HG03159 (cell line): ENCODE data around the gene MPPED2.

Source experiments
- ATAC-seq: cut with Tn5 transposase; IDR thresholded peaks from one replicate; pipeline ENCODE4 v1.9.1; 2021; ENCODE audit warnings: mild to moderate bottlenecking, moderate library complexity; ENCODE audit not compliant: unreplicated experiment

The MPPED2 gene

GRCh38 chr11:30535818-30536217 lies 50.3 kb downstream of the MPPED2 start:
- ATAC-seq: no peak

- ATAC-seq: no peak
Measured at GRCh38 chr11:30533445-30533947, 52.7 kb downstream of the MPPED2 start.

- ATAC-seq: no peak
Measured at GRCh38 chr11:30527566-30527965, 58.6 kb downstream of the MPPED2 start.

- no peak for ATAC-seq
Measured at GRCh38 chr11:30526558-30526957, 59.6 kb downstream of the MPPED2 start.

- no peak for ATAC-seq
Measured at GRCh38 chr11:30522536-30523243, 63.5 kb downstream of the MPPED2 start.

GRCh38 chr11:30521297-30522071 lies 64.7 kb downstream of the MPPED2 start:
- ATAC-seq: no peak

- no peak for ATAC-seq
Measured at GRCh38 chr11:30513087-30513486, 73.1 kb downstream of the MPPED2 start.

- no peak for ATAC-seq
Measured at GRCh38 chr11:30511408-30511807, 74.7 kb downstream of the MPPED2 start.

- ATAC-seq: no peak
Measured at GRCh38 chr11:30510750-30511149, 75.4 kb downstream of the MPPED2 start.

GRCh38 chr11:30509364-30509763 lies 76.8 kb downstream of the MPPED2 start:
- ATAC-seq: no peak

- ATAC-seq: no peak
Measured at GRCh38 chr11:30508594-30508993, 77.6 kb downstream of the MPPED2 start.

GRCh38 chr11:30505603-30506002 lies 80.5 kb downstream of the MPPED2 start:
- ATAC-seq: no peak

- ATAC-seq: no peak
Measured at GRCh38 chr11:30504468-30504867, 81.7 kb downstream of the MPPED2 start.

GRCh38 chr11:30503156-30503555 lies 83.0 kb downstream of the MPPED2 start:
- no peak for ATAC-seq

- ATAC-seq: no peak
Measured at GRCh38 chr11:30502305-30502704, 83.8 kb downstream of the MPPED2 start.

- ATAC-seq: no peak
Measured at GRCh38 chr11:30501744-30502143, 84.4 kb downstream of the MPPED2 start.

GRCh38 chr11:30499940-30500339 lies 86.2 kb downstream of the MPPED2 start:
- no peak for ATAC-seq

- no peak for ATAC-seq
Measured at GRCh38 chr11:30497600-30497999, 88.6 kb downstream of the MPPED2 start.

GRCh38 chr11:30496935-30497334 lies 89.2 kb downstream of the MPPED2 start:
- no peak for ATAC-seq

- no peak for ATAC-seq
Measured at GRCh38 chr11:30495437-30495836, 90.7 kb downstream of the MPPED2 start.

GRCh38 chr11:30489511-30489910 lies 96.6 kb downstream of the MPPED2 start:
- no peak for ATAC-seq

- no peak for ATAC-seq
Measured at GRCh38 chr11:30489076-30489475, 97.1 kb downstream of the MPPED2 start.
